ENCODE data around the gene LSR. TPM values are rescaled to one million over a fixed set of nuclear protein-coding genes. Genes with fewer than 3 reads are reported as not detected.
"Not testable (repeated sequence)": the region's sequence is repeated elsewhere in the genome, so short reads cannot be mapped to it uniquely, and the experiment has no call there.

Gene LSR
- total RNA-seq, 2 donors from 2014 or later: 67.5 to 80.1 TPM

GRCh38 chr19:35232912-35233311, 15.9 kb upstream of the LSR start:
- intact Hi-C loops (cut with DNase I): no loop called here
- WGBS, 2 donors: 63 to 69% methylated on average over 5 of the region's 5 CpGs
- H3K27ac ChIP-seq: no peak overlapping the region
- H3K36me3 ChIP-seq (replicated peaks in 1 of 2; ENCODE audit: insufficient read depth in 1 of 2, low read depth in 2 of 2): no peaks in the 10 kb centered on the region
- DNase-seq: no peak
- no peak for ATAC-seq
- H3K9me3 ChIP-seq: no peaks in the 10 kb centered on the region
- no peak for TF ChIP-seq POLR2A (IDR thresholded peaks at IDR 0.05)
- TF ChIP-seq, protein P1, sequence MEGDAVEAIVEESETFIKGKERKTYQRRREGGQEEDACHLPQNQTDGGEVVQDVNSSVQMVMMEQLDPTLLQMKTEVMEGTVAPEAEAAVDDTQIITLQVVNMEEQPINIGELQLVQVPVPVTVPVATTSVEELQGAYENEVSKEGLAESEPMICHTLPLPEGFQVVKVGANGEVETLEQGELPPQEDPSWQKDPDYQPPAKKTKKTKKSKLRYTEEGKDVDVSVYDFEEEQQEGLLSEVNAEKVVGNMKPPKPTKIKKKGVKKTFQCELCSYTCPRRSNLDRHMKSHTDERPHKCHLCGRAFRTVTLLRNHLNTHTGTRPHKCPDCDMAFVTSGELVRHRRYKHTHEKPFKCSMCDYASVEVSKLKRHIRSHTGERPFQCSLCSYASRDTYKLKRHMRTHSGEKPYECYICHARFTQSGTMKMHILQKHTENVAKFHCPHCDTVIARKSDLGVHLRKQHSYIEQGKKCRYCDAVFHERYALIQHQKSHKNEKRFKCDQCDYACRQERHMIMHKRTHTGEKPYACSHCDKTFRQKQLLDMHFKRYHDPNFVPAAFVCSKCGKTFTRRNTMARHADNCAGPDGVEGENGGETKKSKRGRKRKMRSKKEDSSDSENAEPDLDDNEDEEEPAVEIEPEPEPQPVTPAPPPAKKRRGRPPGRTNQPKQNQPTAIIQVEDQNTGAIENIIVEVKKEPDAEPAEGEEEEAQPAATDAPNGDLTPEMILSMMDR (IDR thresholded peaks at IDR 0.05): no peak
- no peaks in the 10 kb centered on the region for H3K27me3 ChIP-seq
- H3K4me1 ChIP-seq: no peaks in the 10 kb centered on the region
- no peak overlapping the region for H3K4me3 ChIP-seq

- DNase-seq (peak in 1 of 4 donors; percentile 41), ATAC-seq (no peak)
- no peak overlapping the region for H3K4me3 ChIP-seq
- H3K27me3 ChIP-seq: no peaks in the 10 kb centered on the region
- H3K9me3 ChIP-seq: no peaks in the 10 kb centered on the region
- TF ChIP-seq, protein P1 (IDR thresholded peaks at IDR 0.05): peak in 2 of 7 experiments; percentile 16 to 34
- TF ChIP-seq POLR2A (IDR thresholded peaks at IDR 0.05): no peak
- H3K36me3 ChIP-seq (replicated peaks in 1 of 2; ENCODE audit: insufficient read depth in 1 of 2, low read depth in 2 of 2): no peaks in the 10 kb centered on the region
- intact Hi-C loops (cut with DNase I): no loop called here
- no peak overlapping the region for H3K27ac ChIP-seq
- H3K4me1 ChIP-seq: no peaks in the 10 kb centered on the region
- 73 to 76% methylated on average over 6 of the region's 6 CpGs for WGBS, 2 donors
These were observed 12.0 kb upstream of the LSR start for GRCh38 chr19:35236638-35237400.

DNA sequence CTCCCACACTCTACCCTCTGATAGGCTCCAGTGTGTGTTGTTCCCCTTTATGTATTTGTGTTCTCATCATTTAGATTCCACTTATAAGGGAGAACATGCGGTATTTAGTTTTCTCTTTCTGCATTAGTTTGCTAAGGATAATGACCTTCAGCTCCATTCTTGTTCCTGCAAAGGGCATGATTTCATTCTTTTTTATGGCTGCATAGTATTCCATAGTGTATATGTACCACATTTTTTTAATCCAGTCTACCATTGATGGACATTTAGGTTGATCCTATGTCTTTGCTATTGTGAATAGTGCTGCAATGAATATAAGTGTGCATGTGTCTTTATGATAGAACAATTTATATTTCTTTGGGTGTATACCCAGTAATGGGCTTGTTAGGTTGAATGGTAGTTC, 9.2 kb upstream of the LSR start:
- H3K27me3 ChIP-seq; ATAC-seq; DNase-seq; intact Hi-C loops (cut with DNase I); H3K27ac ChIP-seq; H3K4me3 ChIP-seq; H3K4me1 ChIP-seq; H3K9me3 ChIP-seq; H3K36me3 ChIP-seq (replicated peaks in 1 of 2; ENCODE audit: insufficient read depth in 1 of 2, low read depth in 2 of 2): not testable (repeated sequence)
- WGBS, 2 donors: 73 to 89% methylated on average over 1 of the region's 1 CpG

DNA sequence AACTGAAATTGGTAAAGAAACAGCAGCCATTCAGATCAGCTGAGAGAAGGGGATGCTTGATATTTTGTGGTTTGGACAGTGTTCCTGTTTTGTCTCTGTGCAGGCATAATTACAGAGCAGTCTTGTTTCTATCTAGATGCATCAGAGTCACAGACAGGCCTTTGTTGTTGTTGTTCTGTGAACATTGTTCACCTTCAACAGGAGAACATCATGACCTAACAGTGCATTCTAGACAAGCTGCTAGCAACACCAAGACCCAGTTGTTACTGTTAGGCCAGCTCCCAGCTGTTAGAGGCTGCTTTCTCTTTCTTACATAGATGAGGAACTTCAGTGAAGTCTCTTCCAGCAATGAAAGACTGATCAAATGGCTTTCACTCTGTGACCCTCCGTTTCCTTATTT, 8.5 kb upstream of the LSR start:
- 60 to 94% methylated on average over 1 of the region's 1 CpG for WGBS, 2 donors
- no peak for ATAC-seq
- TF ChIP-seq, protein P1 (IDR thresholded peaks at IDR 0.05): no peak
- no peak for TF ChIP-seq POLR2A (IDR thresholded peaks at IDR 0.05)
- no peaks in the 10 kb centered on the region for H3K27me3 ChIP-seq
- intact Hi-C loops (cut with DNase I): loop anchor here (10.0 kb wide), 1 partner anchor 96 kb away; the partner anchor contains the start of gene FXYD7
- H3K4me3 ChIP-seq: no peak overlapping the region
- no peak for DNase-seq
- no peaks in the 10 kb centered on the region for H3K4me1 ChIP-seq
- no peaks in the 10 kb centered on the region for H3K9me3 ChIP-seq
- no peaks in the 10 kb centered on the region for H3K36me3 ChIP-seq (replicated peaks in 1 of 2; ENCODE audit: insufficient read depth in 1 of 2, low read depth in 2 of 2)
- H3K27ac ChIP-seq: no peak overlapping the region

- Histone ChIP-seq H3K36me3 (replicated peaks in 1 of 2; ENCODE audit: insufficient read depth in 1 of 2, low read depth in 2 of 2) (no peaks in the 10 kb centered on the region), H3K27ac (no peak overlapping the region), H3K27me3 (no peaks in the 10 kb centered on the region), H3K9me3 (no peaks in the 10 kb centered on the region), H3K4me3 (no peak overlapping the region), H3K4me1 (no peaks in the 10 kb centered on the region)
- 82 to 84% methylated on average over 1 of the region's 1 CpG for WGBS, 2 donors
- TF ChIP-seq POLR2A (IDR thresholded peaks at IDR 0.05): no peak
- TF ChIP-seq, protein P1 (IDR thresholded peaks at IDR 0.05): no peak
- DNase-seq (no peak), ATAC-seq (no peak)
- intact Hi-C loops (cut with DNase I): loop anchor here (10.0 kb wide), 1 partner anchor 97 kb away; the partner anchor contains the start of gene FXYD7
These were observed 7.4 kb upstream of the LSR start for GRCh38 chr19:35241417-35241816.

All from body of pancreas (tissue), 4 donors.